8988T (cell line): ENCODE measurements around the gene GHITM.
A peak's percentile ranks its signal among the peaks of the same experiment; 100 is the strongest.
"Not testable (repeated sequence)": the region's sequence is repeated elsewhere in the genome, so short reads cannot be mapped to it uniquely, and the experiment has no call there.

Experiments
- DNase-seq: peaks from one replicate; pipeline ENCODE4 v3.0.0; 2011

GHITM gene

DNA sequence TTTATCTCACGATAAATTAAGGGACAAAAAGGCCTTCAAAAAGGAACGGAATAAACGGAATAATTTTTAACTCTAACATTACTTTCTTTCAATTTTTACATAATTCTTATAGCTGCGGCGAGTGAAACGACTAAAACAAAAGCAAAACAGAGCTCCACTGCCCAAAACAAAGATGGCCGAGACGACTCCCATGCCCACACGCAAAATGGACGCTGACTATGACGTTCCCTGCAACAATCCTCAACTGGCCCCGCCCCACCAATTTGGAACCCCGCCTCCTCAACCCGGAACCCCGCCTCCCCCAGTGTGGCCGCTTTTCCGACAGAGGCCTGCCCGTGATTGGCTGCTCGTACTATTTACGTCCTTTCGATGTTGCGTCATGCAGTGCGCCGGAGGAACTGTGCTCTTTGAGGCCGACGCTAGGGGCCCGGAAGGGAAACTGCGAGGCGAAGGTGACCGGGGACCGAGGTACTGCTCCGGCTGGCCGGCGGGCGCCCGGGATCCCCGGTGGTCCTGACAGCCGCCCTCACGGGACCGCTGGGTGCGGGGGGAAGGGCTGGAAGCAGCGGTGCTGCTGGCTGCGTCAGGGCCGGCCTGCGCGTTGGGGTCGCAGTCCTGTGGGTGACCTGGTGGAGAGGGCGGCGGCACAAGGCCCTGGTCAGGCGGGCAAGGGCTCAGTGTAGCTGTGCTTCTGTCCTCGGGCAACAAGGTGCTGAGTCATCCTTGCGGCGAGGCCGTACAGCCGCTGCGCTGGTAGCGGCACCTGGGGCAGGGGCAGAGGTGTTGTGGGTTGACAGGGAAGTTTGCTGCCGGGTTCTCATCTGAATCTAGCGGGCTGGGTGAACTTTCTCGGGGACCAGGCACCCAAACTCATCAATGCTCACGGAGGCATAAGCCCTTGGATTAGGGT lies at the start of gene GHITM:
GHITM (plus strand) TSS at position 384 of the 910 bp plus-strand sequence. CDS start 1,992 bp downstream, outside the sequence.
- DNase-seq = peak; percentile 41

DNA sequence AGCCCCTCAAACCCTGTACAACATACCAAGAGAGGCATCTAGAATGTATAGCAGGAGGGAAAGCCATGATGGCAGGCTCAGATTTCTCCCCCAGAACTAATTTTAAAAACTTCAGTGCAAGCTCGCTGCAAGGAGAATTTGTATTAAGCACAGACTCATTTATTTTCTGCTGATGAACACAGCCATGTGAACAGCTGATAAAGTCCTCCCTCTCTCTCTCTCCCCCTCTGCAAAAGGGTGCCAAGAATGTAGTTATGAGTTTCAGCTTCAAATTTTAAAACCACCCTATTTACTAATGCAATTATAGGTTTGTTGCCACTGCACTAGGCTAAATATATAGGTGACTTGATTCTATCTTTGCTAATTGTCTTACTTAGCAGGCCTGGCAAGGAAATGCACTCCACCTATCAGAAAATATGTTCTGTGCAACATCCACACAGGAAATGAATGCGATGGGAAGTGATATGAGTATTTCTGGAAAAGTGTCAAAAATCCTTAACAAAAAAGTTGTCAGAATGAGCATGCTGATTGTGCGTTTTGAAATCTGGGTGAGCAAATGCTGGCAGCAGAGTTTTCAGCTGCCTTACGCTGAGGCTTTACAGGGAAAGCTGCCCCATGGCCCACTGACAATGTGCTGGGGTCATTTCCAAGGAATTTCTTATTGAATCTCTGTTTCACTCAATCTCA lies 43.4 kb upstream of the GHITM start:
- DNase-seq = no peak

GRCh38 chr10:84097787-84098353 lies 41.4 kb upstream of the GHITM start:
- DNase-seq = no peak

GRCh38 chr10:84098667-84099066 lies 40.6 kb upstream of the GHITM start:
- no peak for DNase-seq

DNA sequence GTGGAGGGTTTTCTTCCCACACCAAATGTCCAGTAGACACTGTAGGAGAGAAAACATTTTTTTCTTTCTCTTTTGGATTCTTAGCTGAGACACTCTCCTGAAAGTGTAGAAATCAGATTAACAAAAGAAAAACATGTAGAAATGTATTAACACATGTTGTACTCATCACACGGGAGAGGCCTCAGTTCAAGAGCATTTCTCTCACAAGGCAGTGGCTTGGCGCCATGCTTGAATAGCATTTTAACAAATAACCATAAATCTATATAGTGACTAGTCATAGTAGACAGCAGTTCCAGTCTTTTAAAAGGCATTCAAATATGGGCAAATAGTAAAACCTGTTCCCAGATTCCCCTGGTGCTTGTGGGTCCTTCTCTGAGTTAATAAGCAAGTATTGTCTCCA lies 38.3 kb upstream of the GHITM start:
- DNase-seq = no peak

DNA sequence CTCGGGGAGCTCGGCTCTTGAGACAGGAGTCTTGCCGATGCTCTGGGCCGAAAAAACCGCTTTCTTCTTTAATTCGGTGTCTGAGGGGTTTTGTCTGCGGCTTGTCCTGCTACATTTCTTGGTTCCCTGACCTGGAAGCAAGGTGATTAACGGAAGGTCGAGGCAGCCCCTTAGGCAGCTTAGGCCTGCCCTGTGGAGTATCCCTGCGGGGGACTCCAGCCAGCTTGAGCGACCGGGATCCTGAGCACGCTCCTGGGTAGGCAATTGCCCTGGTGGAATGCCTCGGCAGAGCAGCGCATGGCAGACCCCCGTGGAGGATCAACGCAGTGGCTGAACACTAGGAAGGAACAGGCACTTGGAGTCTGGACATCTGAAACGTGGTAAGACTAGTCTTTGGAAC lies 30.5 kb upstream of the GHITM start:
- DNase-seq = no peak

DNA sequence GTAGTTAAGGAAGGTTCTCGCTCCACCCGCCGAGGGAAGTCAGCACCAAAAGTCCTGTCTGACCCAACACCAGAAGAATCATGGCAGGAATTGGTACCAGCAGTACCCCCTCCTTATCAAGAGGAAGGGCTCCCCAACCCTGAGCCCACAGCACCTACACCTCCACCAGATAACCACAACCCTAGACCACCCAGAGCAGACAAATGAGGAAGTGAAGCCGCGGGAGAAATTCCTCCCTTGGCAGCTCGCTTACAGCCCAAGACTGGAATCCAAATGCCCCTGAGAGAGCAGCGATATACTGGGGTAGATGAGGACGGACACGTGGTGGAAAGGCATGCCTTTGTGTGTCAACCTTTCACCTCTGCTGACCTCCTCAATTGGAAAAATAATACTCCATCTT lies 29.5 kb upstream of the GHITM start:
- DNase-seq = not testable (repeated sequence)

- DNase-seq = not testable (repeated sequence)
Measured at GRCh38 chr10:84113468-84113867, 25.8 kb upstream of the GHITM start.

- DNase-seq = no peak
Measured at GRCh38 chr10:84114088-84114667, 25.1 kb upstream of the GHITM start.

GRCh38 chr10:84117204-84117603 lies 22.1 kb upstream of the GHITM start:
- DNase-seq = not testable (repeated sequence)

DNA sequence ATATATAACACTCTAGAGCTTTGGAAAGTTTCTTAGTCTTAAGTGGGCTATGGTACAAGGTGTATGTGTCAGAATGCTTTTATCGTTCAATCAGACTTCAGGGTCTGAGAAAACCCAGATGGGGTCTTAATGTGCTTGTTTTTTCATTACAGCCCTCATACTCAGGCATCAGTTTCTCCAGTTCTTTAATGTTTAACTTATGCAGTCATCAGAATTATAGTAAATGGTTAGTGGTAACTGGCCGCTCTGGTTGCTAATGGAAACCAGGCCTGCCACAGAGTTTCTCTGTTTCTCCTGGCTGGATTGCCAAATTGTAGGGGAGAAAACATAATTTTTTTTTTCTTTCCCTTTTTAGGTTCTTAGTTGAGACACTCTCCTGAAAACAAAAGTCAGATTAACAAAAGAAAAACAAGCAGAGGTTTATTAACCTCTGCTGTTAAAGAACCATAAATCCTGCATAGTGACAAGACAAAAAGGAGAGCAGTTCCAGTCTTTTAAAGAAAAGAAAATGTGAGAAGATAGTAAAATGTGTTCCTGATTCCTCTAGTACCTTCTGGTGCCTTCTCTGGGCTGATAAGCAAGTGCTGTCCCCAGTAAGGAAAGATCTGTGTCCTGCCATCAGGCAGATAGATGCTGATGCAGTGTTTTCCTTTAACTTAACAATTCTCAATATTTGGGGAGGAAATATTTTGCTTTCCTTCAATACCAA lies 21.5 kb upstream of the GHITM start:
- no peak for DNase-seq

DNA sequence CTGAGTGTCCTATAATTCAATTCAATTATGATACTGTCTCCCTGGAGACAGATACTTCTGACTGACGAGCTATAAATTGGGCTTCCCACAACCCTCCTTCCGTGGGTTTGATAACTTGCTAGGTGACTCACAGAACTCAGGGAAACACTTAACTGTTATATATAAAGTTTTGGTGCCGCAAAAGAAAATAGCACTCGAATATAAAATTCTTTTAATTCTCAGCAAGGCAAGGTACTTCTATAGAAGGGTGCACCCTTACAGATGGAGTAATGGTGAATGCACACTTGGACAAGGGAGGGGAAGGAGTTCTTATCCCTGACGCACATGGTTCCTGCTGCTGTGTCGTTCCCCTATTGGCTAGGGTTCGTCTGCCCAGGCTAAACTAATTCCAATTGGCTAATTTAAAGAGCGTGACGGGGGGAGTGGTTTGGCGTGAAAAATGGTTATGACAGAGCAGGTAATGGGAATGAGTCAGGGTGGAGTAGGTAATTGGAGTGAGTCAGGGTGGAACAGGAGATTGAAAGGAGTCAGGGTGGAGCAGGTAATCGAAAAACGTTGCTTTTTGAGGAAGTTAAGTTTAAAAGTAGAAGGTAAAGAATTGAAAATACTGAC lies 20.8 kb upstream of the GHITM start:
- DNase-seq = no peak

DNA sequence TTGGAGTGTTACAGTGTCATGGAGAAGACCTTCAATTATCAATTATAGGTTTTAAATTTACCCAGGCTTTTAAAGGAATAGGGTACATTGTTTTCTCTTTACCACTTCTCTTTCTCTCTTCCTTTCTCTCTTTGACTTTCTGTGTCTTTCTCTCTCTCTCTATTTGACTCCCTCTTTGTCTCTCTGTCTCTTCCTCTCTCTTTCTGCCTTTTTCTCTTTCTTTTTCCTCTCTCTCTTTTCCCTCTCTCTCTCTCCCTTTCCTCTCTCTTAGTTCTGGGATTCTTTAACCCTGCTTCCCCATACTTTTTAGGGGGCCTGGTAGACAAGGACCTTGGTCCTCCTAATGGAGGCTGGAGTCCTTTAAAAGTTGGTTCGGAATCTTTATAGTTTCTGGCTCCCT lies 15.9 kb upstream of the GHITM start:
- DNase-seq = no peak

- DNase-seq = not testable (repeated sequence)
Measured at GRCh38 chr10:84125910-84126784, 13.2 kb upstream of the GHITM start.

- DNase-seq = no peak
Measured at GRCh38 chr10:84126785-84127167, 12.5 kb upstream of the GHITM start.

DNA sequence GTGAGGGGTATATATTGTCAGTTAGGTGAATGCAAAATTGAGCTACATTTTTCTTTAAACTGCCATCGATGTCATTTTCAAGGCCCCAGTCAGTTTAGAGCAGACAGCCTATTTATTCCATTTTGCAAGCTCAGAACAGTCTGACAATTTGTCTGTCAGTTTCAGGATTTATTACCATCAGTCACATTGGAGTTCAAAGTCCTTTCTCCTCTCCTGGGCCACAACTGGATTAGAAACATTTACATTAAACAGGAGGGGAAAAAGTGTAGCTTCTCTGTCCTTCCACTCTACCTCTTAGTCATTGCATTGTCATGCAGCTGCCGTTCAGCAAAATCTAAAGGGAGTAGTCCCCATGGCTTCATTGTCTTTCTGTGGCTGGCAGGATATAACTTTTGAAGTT lies 3.5 kb upstream of the GHITM start:
- DNase-seq = no peak

- no peak for DNase-seq
Measured at GRCh38 chr10:84137811-84138210, 1.5 kb upstream of the GHITM start.

DNA sequence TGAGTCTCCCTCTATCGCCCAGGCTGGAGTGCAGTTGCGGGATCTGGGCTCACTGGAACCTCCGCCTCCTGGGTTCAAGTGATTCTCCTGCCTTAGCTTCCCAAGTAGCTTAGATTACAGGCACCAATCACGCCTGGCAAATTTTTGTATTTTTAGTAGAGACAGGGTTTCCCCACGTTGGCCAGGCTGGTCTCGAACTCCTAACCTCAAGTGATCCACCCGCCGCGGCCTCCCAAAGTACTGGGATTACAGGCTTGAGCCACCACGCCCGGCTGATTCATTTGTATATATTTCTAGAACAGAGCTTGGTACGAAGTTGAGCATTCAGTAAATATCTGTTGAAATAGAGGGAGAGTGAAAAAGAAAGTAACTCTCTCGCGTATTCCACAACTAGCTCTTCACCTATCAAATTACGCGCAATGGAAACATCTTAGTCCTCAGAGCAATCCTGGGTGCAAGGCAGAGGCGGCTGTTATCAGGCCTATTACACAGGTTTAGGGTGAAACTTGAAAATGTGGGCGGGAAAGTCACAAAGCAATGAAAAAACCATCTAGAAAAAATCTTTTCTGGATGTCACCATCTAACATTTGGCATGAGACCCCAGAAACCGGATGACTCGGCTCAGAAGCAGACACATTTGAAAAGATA lies 707 bp upstream of the GHITM start:
- DNase-seq = no peak

GRCh38 chr10:84140036-84140379 lies 699 bp downstream of the GHITM start:
- DNase-seq = no peak

DNA sequence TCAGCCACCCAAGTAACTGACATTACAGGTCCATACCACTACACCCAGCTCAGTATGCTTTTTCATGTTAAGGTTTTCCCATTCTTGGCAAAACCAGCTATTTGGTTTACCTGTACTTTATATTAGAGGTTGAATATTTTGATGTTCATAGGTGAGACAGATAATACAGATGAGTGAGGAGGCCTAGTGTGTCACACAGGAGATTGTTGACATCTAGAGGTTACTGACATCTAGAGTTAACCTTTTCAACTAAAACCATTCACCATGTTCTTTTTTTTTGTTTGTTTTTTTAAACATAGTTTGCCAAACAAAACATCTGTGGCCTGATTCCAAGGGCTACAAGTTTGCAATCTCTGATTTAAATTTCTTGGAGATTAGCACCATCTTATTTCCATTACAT lies 8.0 kb downstream of the GHITM start:
- no peak for DNase-seq
